Esophagus squamous epithelium (tissue), 4 donors: Measurements from ENCODE around the gene VPS37B.

Experiments used
- CTCF ChIP-seq, 6 experiments: fragments of 450-650 bp in 4 of 6; fragments of 200-600 bp in 2 of 6; sonication (generic) in 2 of 6; IDR thresholded peaks; one replicate each; pipeline ENCODE4 v1.5.1; 2016 to 2019; ENCODE audit warnings: antibody characterized with exemption in 6 of 6, mild to moderate bottlenecking in 4 of 6, moderate library complexity in 4 of 6
- POLR2A ChIP-seq, 4 donors: fragments of 450-650 bp; IDR thresholded peaks; one replicate each; pipeline ENCODE4 v1.6.1; 2017; ENCODE audit warnings: antibody characterized with exemption in 4 of 4, mild to moderate bottlenecking in 4 of 4, moderate library complexity in 3 of 4

GRCh38 chr12:122902854-122903692 lies 7.1 kb upstream of the VPS37B start:
- TF ChIP-seq POLR2A (IDR thresholded peaks at IDR 0.05), result no peak
- no peak for TF ChIP-seq CTCF (IDR thresholded peaks at IDR 0.05)
